ENCODE results near the gene NPR2. TPM values are rescaled to one million over a fixed set of nuclear protein-coding genes. Genes with fewer than 3 reads are reported as not detected.

The NPR2 gene
- total RNA-seq, 4 donors from 2014 or later = 12.7 to 39.3 (median 34.5) TPM

- WGBS, 2 donors (ENCODE audit: low coverage in 1 of 2) = 17 to 40% methylated on average over 1 of the region's 1 CpG
- Histone ChIP-seq H3K27ac (peak overlapping the region in 3 of 4 donors; percentile 34 to 93 (median 90)), H3K4me1 (peaks cover 0 to 69% (median 29%) of the 10 kb centered on the region in 3 donors), H3K27me3 (no peaks in the 10 kb centered on the region), H3K4me3 (peak overlapping the region; percentile 67 to 76), H3K36me3 (peaks cover 0 to 50% of the 10 kb centered on the region in 2 donors), H3K9me3 (no peaks in the 10 kb centered on the region)
- TF ChIP-seq EP300 (IDR thresholded peaks at IDR 0.05) (no peak), POLR2AphosphoS5 (IDR thresholded peaks at IDR 0.05) (no peak), POLR2A (IDR thresholded peaks at IDR 0.05) (no peak), CTCF (IDR thresholded peaks at IDR 0.05) (no peak)
- ATAC-seq = no peak
These were observed 45.8 kb upstream of the NPR2 start for GRCh38 chr9:35745569-35745968.

GRCh38 chr9:35746583-35746982 is 44.8 kb upstream of the NPR2 start:
- Histone ChIP-seq H3K4me1 (peaks cover 0 to 76% (median 29%) of the 10 kb centered on the region in 3 donors), H3K27me3 (no peaks in the 10 kb centered on the region), H3K36me3 (peaks cover 0 to 50% of the 10 kb centered on the region in 2 donors), H3K27ac (peak overlapping the region; percentile 4 to 96 (median 92)), H3K9me3 (no peaks in the 10 kb centered on the region), H3K4me3 (peak overlapping the region; percentile 67 to 76)
- ATAC-seq = no peak
- WGBS, 2 donors (ENCODE audit: low coverage in 1 of 2) = 14 to 27% methylated on average over 2 to 3 of the region's 3 CpGs
- TF ChIP-seq POLR2AphosphoS5 (IDR thresholded peaks at IDR 0.05) = no peak

- no peak for TF ChIP-seq EP300 (IDR thresholded peaks at IDR 0.05)
- no peak for TF ChIP-seq CTCF (IDR thresholded peaks at IDR 0.05)
- 0% methylated on average over 9 to 21 of the region's 24 CpGs for WGBS, 2 donors (ENCODE audit: low coverage in 1 of 2)
- Histone ChIP-seq H3K4me1 (peaks cover 0 to 68% (median 29%) of the 10 kb centered on the region in 3 donors), H3K36me3 (peaks cover 0 to 50% of the 10 kb centered on the region in 2 donors), H3K27ac (peak overlapping the region; percentile 68 to 96 (median 92)), H3K27me3 (no peaks in the 10 kb centered on the region), H3K9me3 (no peaks in the 10 kb centered on the region), H3K4me3 (peak overlapping the region; percentile 67 to 76)
- ATAC-seq = no peak
These were observed 43.0 kb upstream of the NPR2 start for GRCh38 chr9:35748242-35748857.

GRCh38 chr9:35748858-35749514 is 42.4 kb upstream of the NPR2 start, which contains the start of the genes GBA2 and RGP1:
Gene GBA2 (minus strand): TSS chr9:35749228. CDS start chr9:35748704, 524 bp downstream.
Gene RGP1 (plus strand): TSS chr9:35749287. CDS start chr9:35749756, 469 bp downstream.
- Histone ChIP-seq H3K4me1 (peaks cover 0 to 61% (median 29%) of the 10 kb centered on the region in 3 donors), H3K4me3 (peak within 1 kb of the TSS; percentile 67 to 76), H3K27me3 (no peaks in the 10 kb centered on the region), H3K27ac (peak within 1 kb of the TSS; percentile 68 to 96 (median 92)), H3K9me3 (no peaks in the 10 kb centered on the region), H3K36me3 (peaks cover 0 to 50% of the 10 kb centered on the region in 2 donors)
- no CpG with 5 or more reads among the region's 69 CpGs for WGBS, 2 donors (ENCODE audit: low coverage in 1 of 2)
- peak; percentile 94 for ATAC-seq
- TF ChIP-seq POLR2A (IDR thresholded peaks at IDR 0.05) (peak; percentile 78 to 82), POLR2AphosphoS5 (IDR thresholded peaks at IDR 0.05) (peak; percentile 80), EP300 (IDR thresholded peaks at IDR 0.05) (no peak), CTCF (IDR thresholded peaks at IDR 0.05) (peak in 1 of 4 experiments; percentile 13)

GRCh38 chr9:35749515-35750255 is 41.7 kb upstream of the NPR2 start:
- TF ChIP-seq POLR2AphosphoS5 (IDR thresholded peaks at IDR 0.05) = no peak
- no peak for TF ChIP-seq EP300 (IDR thresholded peaks at IDR 0.05)
- no peak for TF ChIP-seq CTCF (IDR thresholded peaks at IDR 0.05)
- no peak for TF ChIP-seq POLR2A (IDR thresholded peaks at IDR 0.05)
- Histone ChIP-seq H3K9me3 (no peaks in the 10 kb centered on the region), H3K27ac (peak overlapping the region; percentile 68 to 96 (median 92)), H3K27me3 (no peaks in the 10 kb centered on the region), H3K36me3 (peaks cover 0 to 50% of the 10 kb centered on the region in 2 donors), H3K4me1 (peaks cover 0 to 54% (median 29%) of the 10 kb centered on the region in 3 donors), H3K4me3 (peak overlapping the region; percentile 67 to 76)
- 7 to 20% methylated on average over 1 to 3 of the region's 19 CpGs for WGBS, 2 donors (ENCODE audit: low coverage in 1 of 2)
- ATAC-seq = peak; percentile 25
